ENCODE data around the gene CYP20A1. TPM values are rescaled to one million over a fixed set of nuclear protein-coding genes. Genes with fewer than 3 reads are reported as not detected.
A peak's percentile ranks its signal among the peaks of the same experiment; 100 is the strongest.
"Not testable (repeated sequence)": the region's sequence is repeated elsewhere in the genome, so short reads cannot be mapped to it uniquely, and the experiment has no call there.

CYP20A1 gene, protein sequence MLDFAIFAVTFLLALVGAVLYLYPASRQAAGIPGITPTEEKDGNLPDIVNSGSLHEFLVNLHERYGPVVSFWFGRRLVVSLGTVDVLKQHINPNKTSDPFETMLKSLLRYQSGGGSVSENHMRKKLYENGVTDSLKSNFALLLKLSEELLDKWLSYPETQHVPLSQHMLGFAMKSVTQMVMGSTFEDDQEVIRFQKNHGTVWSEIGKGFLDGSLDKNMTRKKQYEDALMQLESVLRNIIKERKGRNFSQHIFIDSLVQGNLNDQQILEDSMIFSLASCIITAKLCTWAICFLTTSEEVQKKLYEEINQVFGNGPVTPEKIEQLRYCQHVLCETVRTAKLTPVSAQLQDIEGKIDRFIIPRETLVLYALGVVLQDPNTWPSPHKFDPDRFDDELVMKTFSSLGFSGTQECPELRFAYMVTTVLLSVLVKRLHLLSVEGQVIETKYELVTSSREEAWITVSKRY
- polyA plus RNA-seq (2011; rRNA removed): 7.7 and 14.4 TPM in 2 replicates
- 10.7 and 10.8 TPM in 2 replicates for polyA minus RNA-seq (2011; rRNA and poly(A)+ RNA removed)

GRCh38 chr2:203238704-203239526, at the start of gene CYP20A1:
Gene CYP20A1, plus strand, starts transcription at chr2:203239018. Its CDS starts 45 bp downstream, at chr2:203239063.
- POLR2A ChIA-PET: interaction anchor here (1.1 kb wide), 1 partner anchor 545 kb away, joined by 3 read pairs; no protein-coding TSS in a partner anchor
- no peaks in the 10 kb centered on the region for H3K27me3 ChIP-seq (ENCODE audit: control insufficient read depth, insufficient read depth, low read length)
- peak; percentile 53 for TF ChIP-seq CTCF (IDR thresholded peaks at IDR 0.05; ENCODE audit: insufficient read depth, low read depth, low read length)
- H3K36me3 ChIP-seq (ENCODE audit: control insufficient read depth, insufficient read depth, low read length): 0 out of 2 replicates have a peak, but pooled peaks cover 1% of the 10 kb centered on the region
- peak; percentile 77 for DNase-seq (ENCODE audit: low read depth)
- H3K4me3 ChIP-seq (ENCODE audit: low read depth, low read length): peak within 1 kb of the TSS; percentile 60
- CTCF ChIA-PET: interaction anchor here (0.6 to 2.5 kb wide), 10 partner anchors 11 to 579 kb away, joined by 3 to 11 read pairs (median 3); no protein-coding TSS in a partner anchor

DNA sequence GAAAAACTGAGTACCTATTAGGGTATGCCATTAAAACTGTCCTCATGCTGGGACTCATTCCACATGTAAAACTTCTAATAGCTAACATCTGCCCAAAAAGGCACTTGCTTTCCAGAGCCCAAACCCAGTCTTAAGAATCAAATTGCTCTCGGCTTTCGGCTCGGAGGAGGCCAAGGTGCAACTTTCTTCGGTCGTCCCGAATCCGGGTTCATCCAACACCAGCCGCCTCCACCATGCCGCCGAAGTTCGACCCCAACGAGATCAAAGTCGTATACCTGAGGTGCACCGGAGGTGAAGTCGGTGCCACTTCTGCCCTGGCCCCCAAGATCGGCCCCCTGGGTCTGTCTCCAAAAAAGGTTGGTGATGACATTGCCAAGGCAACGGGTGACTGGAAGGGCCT, 48.3 kb upstream of the CYP20A1 start:
- H3K27me3 ChIP-seq (ENCODE audit: control insufficient read depth, insufficient read depth, low read length); DNase-seq (ENCODE audit: low read depth); POLR2A ChIA-PET; H3K4me3 ChIP-seq (ENCODE audit: low read depth, low read length); H3K36me3 ChIP-seq (ENCODE audit: control insufficient read depth, insufficient read depth, low read length): not testable (repeated sequence)
- CTCF ChIA-PET: interaction anchor here (0.9 kb wide), 1 partner anchor 10 kb away, joined by 3 read pairs; no protein-coding TSS in a partner anchor

- H3K4me3 ChIP-seq (ENCODE audit: low read depth, low read length); H3K36me3 ChIP-seq (ENCODE audit: control insufficient read depth, insufficient read depth, low read length); H3K27me3 ChIP-seq (ENCODE audit: control insufficient read depth, insufficient read depth, low read length); DNase-seq (ENCODE audit: low read depth); POLR2A ChIA-PET: not testable (repeated sequence)
- CTCF ChIA-PET: interaction anchor here (0.9 kb wide), 1 partner anchor 9 kb away, joined by 3 read pairs; no protein-coding TSS in a partner anchor
Observed at GRCh38 chr2:203191026-203191425, 47.8 kb upstream of the CYP20A1 start.

- Histone ChIP-seq H3K27me3 (ENCODE audit: control insufficient read depth, insufficient read depth, low read length) (no peaks in the 10 kb centered on the region), H3K4me3 (ENCODE audit: low read depth, low read length) (no peak overlapping the region), H3K36me3 (ENCODE audit: control insufficient read depth, insufficient read depth, low read length) (peaks cover 2% of the 10 kb centered on the region)
- ChIA-PET POLR2A (interaction anchor here (0.6 kb wide), 1 partner anchor 34 kb away, joined by 3 read pairs; no protein-coding TSS in a partner anchor), CTCF (interaction anchor here (0.8 kb wide), 1 partner anchor 37 kb away, joined by 3 read pairs; no protein-coding TSS in a partner anchor)
- DNase-seq (ENCODE audit: low read depth): no peak
- no peak for TF ChIP-seq CTCF (IDR thresholded peaks at IDR 0.05; ENCODE audit: insufficient read depth, low read depth, low read length)
Observed at GRCh38 chr2:203191961-203192360, 46.9 kb upstream of the CYP20A1 start.

- Histone ChIP-seq H3K4me3 (ENCODE audit: low read depth, low read length) (no peak overlapping the region), H3K27me3 (ENCODE audit: control insufficient read depth, insufficient read depth, low read length) (no peaks in the 10 kb centered on the region), H3K36me3 (ENCODE audit: control insufficient read depth, insufficient read depth, low read length) (peaks cover 3% of the 10 kb centered on the region)
- ChIA-PET CTCF (interaction anchor here (1.3 kb wide), 1 partner anchor 12 kb away, joined by 5 read pairs; no protein-coding TSS in a partner anchor), POLR2A (no interaction called here)
- TF ChIP-seq CTCF (IDR thresholded peaks at IDR 0.05; ENCODE audit: insufficient read depth, low read depth, low read length): no peak
- no peak for DNase-seq (ENCODE audit: low read depth)
Observed at GRCh38 chr2:203195331-203196036, 43.3 kb upstream of the CYP20A1 start.

Data from BJ (cell line).